HEK293 (cell line): ENCODE measurements around the gene AGFG1.

Experiments
- CTCF ChIA-PET: fragments of 350-600 bp; formaldehyde crosslinking; extraction: SDS; loops from one replicate; lab custom pipeline; 2021; ENCODE audit warnings: antibody characterized with exemption; lab: Yijun Ruan, JAX
- POLR2A ChIA-PET: fragments of 300-600 bp; formaldehyde crosslinking; extraction: SDS; loops from one replicate; lab custom pipeline; 2020; ENCODE audit warnings: antibody characterized with exemption, inconsistent platforms; lab: Yijun Ruan, JAX
- H3K27ac ChIP-seq: fragments of 200-500 bp; sonication (Bioruptor generic); 2 replicates; pipeline ENCODE4 v1.5.1; 2014; ENCODE audit warnings: low read depth, low read length, control low read depth, inconsistent platforms; ENCODE audit errors: extremely low read depth
- H3K36me3 ChIP-seq, 2 experiments: fragments of 200-500 bp in 1 of 2; sonication (Bioruptor generic) in 1 of 2; 1 replicate in 1 of 2; 2 replicates in 1 of 2; pipeline ENCODE4 v1.5.1; 2014 to 2017; ENCODE audit warnings: inconsistent platforms in 2 of 2, low read length in 2 of 2; ENCODE audit not compliant: control insufficient read depth in 2 of 2, insufficient read depth in 1 of 2
- H3K4me1 ChIP-seq: fragments of 200-500 bp; sonication (Bioruptor generic); 2 replicates; pipeline ENCODE4 v1.5.1; 2014; ENCODE audit warnings: mild to moderate bottlenecking, low read length, inconsistent platforms; ENCODE audit not compliant: control insufficient read depth, insufficient read depth
- H3K4me3 ChIP-seq: 2 replicates; pipeline ENCODE4 v1.5.1; 2011; ENCODE audit warnings: low read depth, mild to moderate bottlenecking, control low read depth, low read length, moderate library complexity
- H3K9me3 ChIP-seq: fragments of 200-500 bp; sonication (Bioruptor generic); 2 replicates; pipeline ENCODE4 v1.5.1; 2014; ENCODE audit warnings: low read depth, low read length, inconsistent platforms; ENCODE audit not compliant: control insufficient read depth, insufficient read depth
- EGR2 ChIP-seq: fragments of 450-650 bp; formaldehyde crosslinking; IDR thresholded peaks from 2 replicates; pipeline ENCODE4 v1.5.1; 2016; ENCODE audit warnings: low read depth, missing biosample characterization, missing genetic modification characterization
- FEZF1 ChIP-seq: fragments of 450-650 bp; formaldehyde crosslinking; IDR thresholded peaks from 2 replicates; pipeline ENCODE4 v1.5.1; 2016; ENCODE audit warnings: missing biosample characterization, missing genetic modification characterization
- GLI2 ChIP-seq: fragments of 450-650 bp; formaldehyde crosslinking; IDR thresholded peaks from 2 replicates; pipeline ENCODE4; 2017; ENCODE audit warnings: missing biosample characterization, missing genetic modification characterization, low read depth, borderline replicate concordance
- KLF7 ChIP-seq: fragments of 450-650 bp; formaldehyde crosslinking; IDR thresholded peaks from 2 replicates; pipeline ENCODE4 v1.5.1; 2016; ENCODE audit warnings: missing biosample characterization, missing genetic modification characterization, borderline replicate concordance
- RBAK ChIP-seq: fragments of 450-650 bp; formaldehyde crosslinking; IDR thresholded peaks from 2 replicates; pipeline ENCODE4 v1.5.1; 2016; ENCODE audit warnings: missing biosample characterization, missing genetic modification characterization
- SCRT2 ChIP-seq: fragments of 450-650 bp; formaldehyde crosslinking; IDR thresholded peaks from 2 replicates; pipeline ENCODE4 v1.5.1; 2016; ENCODE audit warnings: missing biosample characterization, missing genetic modification characterization
- SP7 ChIP-seq: fragments of 450-650 bp; formaldehyde crosslinking; IDR thresholded peaks from 2 replicates; pipeline ENCODE4 v1.5.1; 2016; ENCODE audit warnings: missing biosample characterization, missing genetic modification characterization
- ZBTB17 ChIP-seq: fragments of 450-650 bp; formaldehyde crosslinking; IDR thresholded peaks from 2 replicates; pipeline ENCODE4 v1.5.1; 2016; ENCODE audit warnings: missing biosample characterization, missing genetic modification characterization
- ZIC2 ChIP-seq: fragments of 450-650 bp; formaldehyde crosslinking; IDR thresholded peaks from 2 replicates; pipeline ENCODE4 v1.5.1; 2016; ENCODE audit warnings: missing biosample characterization, missing genetic modification characterization
- ZNF138 ChIP-seq: fragments of 450-650 bp; formaldehyde crosslinking; IDR thresholded peaks from 2 replicates; pipeline ENCODE4 v1.5.1; 2016; ENCODE audit warnings: missing biosample characterization, missing genetic modification characterization, borderline replicate concordance
- ZNF146 ChIP-seq: fragments of 450-650 bp; formaldehyde crosslinking; IDR thresholded peaks from 2 replicates; pipeline ENCODE4 v1.5.1; 2016; ENCODE audit warnings: missing biosample characterization, missing genetic modification characterization
- ZNF16 ChIP-seq: fragments of 450-650 bp; formaldehyde crosslinking; IDR thresholded peaks from 2 replicates; pipeline ENCODE4 v1.5.1; 2016; ENCODE audit warnings: low read depth, missing biosample characterization, missing genetic modification characterization
- ZNF221 ChIP-seq: fragments of 450-650 bp; formaldehyde crosslinking; IDR thresholded peaks from 2 replicates; pipeline ENCODE4 v1.5.1; 2017; ENCODE audit warnings: missing biosample characterization, missing genetic modification characterization, borderline replicate concordance
- ZNF274 ChIP-seq, 2 experiments: fragments of 200-500 bp in 1 of 2; fragments of 450-650 bp in 1 of 2; sonication (Bioruptor generic) in 1 of 2; formaldehyde crosslinking in 1 of 2; IDR thresholded peaks; 2 replicates each; pipeline versions ENCODE4 v1.5.1 to v1.6.1; 2014 to 2016; ENCODE audit warnings: borderline replicate concordance in 1 of 2, inconsistent platforms in 1 of 2, low read length in 1 of 2, missing biosample characterization in 1 of 2, missing genetic modification characterization in 1 of 2
- ZNF302 ChIP-seq: fragments of 450-650 bp; formaldehyde crosslinking; IDR thresholded peaks from 2 replicates; pipeline ENCODE4 v1.5.1; 2016; ENCODE audit warnings: missing biosample characterization, missing genetic modification characterization, low read depth
- ZNF354C ChIP-seq: fragments of 450-650 bp; formaldehyde crosslinking; IDR thresholded peaks from 2 replicates; pipeline ENCODE4 v1.5.1; 2016; ENCODE audit warnings: missing biosample characterization, missing genetic modification characterization, low read depth, borderline replicate concordance
- ZNF549 ChIP-seq: fragments of 450-650 bp; IDR thresholded peaks from 2 replicates; pipeline ENCODE4 v1.5.1; 2018; ENCODE audit warnings: missing biosample characterization, missing genetic modification characterization, mild to moderate bottlenecking, inconsistent platforms, moderate library complexity
- ZNF747 ChIP-seq: fragments of 450-650 bp; formaldehyde crosslinking; IDR thresholded peaks from 2 replicates; pipeline ENCODE4 v1.5.1; 2016; ENCODE audit warnings: missing biosample characterization, missing genetic modification characterization
- ZNF830 ChIP-seq: fragments of 450-650 bp; IDR thresholded peaks from 2 replicates; pipeline ENCODE4 v1.5.0; 2018; ENCODE audit warnings: missing biosample characterization, missing genetic modification characterization, low read depth, mild to moderate bottlenecking, moderate library complexity
- TF ChIP-seq, protein P1 (sequence below): fragments of 450-650 bp; formaldehyde crosslinking; IDR thresholded peaks from 2 replicates; pipeline ENCODE4 v1.5.1; 2016; ENCODE audit warnings: missing biosample characterization, missing genetic modification characterization
- TF ChIP-seq, protein P2 (sequence below): fragments of 450-650 bp; formaldehyde crosslinking; IDR thresholded peaks from 2 replicates; pipeline ENCODE4 v1.5.1; 2016; ENCODE audit warnings: missing biosample characterization, missing genetic modification characterization, borderline replicate concordance
- TF ChIP-seq, protein P3 (sequence below): fragments of 450-650 bp; formaldehyde crosslinking; IDR thresholded peaks from 2 replicates; pipeline ENCODE4 v1.5.1; 2016; ENCODE audit warnings: missing biosample characterization, missing genetic modification characterization
- TF ChIP-seq, protein P4 (sequence below): fragments of 450-650 bp; formaldehyde crosslinking; IDR thresholded peaks from 2 replicates; pipeline ENCODE4 v1.5.1; 2017; ENCODE audit warnings: missing biosample characterization, missing genetic modification characterization
- TF ChIP-seq, protein P5 (sequence below): fragments of 450-650 bp; formaldehyde crosslinking; IDR thresholded peaks from 2 replicates; pipeline ENCODE4 v1.5.1; 2016; ENCODE audit warnings: missing biosample characterization, missing genetic modification characterization

AGFG1 gene

DNA sequence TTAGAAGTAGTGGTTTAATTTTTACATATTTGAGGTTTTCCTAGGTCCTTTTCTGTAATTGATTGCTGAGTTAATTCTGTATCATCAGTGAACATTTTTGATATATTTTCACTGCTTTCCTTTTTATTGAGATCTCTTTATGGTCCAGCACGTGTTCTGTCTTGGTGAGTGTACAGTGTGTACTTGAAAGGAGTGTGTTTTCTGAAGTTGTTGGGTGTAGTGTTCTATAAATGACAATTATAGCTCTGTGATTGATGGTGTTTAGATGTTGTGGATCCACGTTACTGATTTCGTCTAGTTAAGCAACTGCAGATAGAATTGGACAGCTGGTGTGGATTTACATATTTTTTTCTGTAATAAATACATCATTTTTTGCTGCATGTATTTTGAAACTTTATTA is 32.7 kb downstream of the AGFG1 start (continued):
- no peak for TF ChIP-seq GLI2 (tag by site-specific recombination)
- TF ChIP-seq, protein P1, sequence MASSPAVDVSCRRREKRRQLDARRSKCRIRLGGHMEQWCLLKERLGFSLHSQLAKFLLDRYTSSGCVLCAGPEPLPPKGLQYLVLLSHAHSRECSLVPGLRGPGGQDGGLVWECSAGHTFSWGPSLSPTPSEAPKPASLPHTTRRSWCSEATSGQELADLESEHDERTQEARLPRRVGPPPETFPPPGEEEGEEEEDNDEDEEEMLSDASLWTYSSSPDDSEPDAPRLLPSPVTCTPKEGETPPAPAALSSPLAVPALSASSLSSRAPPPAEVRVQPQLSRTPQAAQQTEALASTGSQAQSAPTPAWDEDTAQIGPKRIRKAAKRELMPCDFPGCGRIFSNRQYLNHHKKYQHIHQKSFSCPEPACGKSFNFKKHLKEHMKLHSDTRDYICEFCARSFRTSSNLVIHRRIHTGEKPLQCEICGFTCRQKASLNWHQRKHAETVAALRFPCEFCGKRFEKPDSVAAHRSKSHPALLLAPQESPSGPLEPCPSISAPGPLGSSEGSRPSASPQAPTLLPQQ (tag by site-specific recombination), result no peak
- TF ChIP-seq, protein P2, sequence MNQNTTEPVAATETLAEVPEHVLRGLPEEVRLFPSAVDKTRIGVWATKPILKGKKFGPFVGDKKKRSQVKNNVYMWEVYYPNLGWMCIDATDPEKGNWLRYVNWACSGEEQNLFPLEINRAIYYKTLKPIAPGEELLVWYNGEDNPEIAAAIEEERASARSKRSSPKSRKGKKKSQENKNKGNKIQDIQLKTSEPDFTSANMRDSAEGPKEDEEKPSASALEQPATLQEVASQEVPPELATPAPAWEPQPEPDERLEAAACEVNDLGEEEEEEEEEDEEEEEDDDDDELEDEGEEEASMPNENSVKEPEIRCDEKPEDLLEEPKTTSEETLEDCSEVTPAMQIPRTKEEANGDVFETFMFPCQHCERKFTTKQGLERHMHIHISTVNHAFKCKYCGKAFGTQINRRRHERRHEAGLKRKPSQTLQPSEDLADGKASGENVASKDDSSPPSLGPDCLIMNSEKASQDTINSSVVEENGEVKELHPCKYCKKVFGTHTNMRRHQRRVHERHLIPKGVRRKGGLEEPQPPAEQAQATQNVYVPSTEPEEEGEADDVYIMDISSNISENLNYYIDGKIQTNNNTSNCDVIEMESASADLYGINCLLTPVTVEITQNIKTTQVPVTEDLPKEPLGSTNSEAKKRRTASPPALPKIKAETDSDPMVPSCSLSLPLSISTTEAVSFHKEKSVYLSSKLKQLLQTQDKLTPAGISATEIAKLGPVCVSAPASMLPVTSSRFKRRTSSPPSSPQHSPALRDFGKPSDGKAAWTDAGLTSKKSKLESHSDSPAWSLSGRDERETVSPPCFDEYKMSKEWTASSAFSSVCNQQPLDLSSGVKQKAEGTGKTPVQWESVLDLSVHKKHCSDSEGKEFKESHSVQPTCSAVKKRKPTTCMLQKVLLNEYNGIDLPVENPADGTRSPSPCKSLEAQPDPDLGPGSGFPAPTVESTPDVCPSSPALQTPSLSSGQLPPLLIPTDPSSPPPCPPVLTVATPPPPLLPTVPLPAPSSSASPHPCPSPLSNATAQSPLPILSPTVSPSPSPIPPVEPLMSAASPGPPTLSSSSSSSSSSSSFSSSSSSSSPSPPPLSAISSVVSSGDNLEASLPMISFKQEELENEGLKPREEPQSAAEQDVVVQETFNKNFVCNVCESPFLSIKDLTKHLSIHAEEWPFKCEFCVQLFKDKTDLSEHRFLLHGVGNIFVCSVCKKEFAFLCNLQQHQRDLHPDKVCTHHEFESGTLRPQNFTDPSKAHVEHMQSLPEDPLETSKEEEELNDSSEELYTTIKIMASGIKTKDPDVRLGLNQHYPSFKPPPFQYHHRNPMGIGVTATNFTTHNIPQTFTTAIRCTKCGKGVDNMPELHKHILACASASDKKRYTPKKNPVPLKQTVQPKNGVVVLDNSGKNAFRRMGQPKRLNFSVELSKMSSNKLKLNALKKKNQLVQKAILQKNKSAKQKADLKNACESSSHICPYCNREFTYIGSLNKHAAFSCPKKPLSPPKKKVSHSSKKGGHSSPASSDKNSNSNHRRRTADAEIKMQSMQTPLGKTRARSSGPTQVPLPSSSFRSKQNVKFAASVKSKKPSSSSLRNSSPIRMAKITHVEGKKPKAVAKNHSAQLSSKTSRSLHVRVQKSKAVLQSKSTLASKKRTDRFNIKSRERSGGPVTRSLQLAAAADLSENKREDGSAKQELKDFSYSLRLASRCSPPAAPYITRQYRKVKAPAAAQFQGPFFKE (tag by site-specific recombination), result no peak
- TF ChIP-seq KLF7 (tag by site-specific recombination), result no peak
- TF ChIP-seq ZNF747 (tag by site-specific recombination), result no peak
- TF ChIP-seq, protein P3, sequence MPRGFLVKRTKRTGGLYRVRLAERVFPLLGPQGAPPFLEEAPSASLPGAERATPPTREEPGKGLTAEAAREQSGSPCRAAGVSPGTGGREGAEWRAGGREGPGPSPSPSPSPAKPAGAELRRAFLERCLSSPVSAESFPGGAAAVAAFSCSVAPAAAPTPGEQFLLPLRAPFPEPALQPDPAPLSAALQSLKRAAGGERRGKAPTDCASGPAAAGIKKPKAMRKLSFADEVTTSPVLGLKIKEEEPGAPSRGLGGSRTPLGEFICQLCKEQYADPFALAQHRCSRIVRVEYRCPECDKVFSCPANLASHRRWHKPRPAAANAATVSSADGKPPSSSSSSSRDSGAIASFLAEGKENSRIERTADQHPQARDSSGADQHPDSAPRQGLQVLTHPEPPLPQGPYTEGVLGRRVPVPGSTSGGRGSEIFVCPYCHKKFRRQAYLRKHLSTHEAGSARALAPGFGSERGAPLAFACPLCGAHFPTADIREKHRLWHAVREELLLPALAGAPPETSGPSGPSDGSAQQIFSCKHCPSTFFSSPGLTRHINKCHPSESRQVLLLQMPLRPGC (tag by site-specific recombination), result no peak
- TF ChIP-seq ZNF16 (tag by site-specific recombination), result no peak
- TF ChIP-seq, protein P4, sequence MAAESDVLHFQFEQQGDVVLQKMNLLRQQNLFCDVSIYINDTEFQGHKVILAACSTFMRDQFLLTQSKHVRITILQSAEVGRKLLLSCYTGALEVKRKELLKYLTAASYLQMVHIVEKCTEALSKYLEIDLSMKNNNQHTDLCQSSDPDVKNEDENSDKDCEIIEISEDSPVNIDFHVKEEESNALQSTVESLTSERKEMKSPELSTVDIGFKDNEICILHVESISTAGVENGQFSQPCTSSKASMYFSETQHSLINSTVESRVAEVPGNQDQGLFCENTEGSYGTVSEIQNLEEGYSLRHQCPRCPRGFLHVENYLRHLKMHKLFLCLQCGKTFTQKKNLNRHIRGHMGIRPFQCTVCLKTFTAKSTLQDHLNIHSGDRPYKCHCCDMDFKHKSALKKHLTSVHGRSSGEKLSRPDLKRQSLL, result no peak
- no peak for TF ChIP-seq ZNF302 (tag by site-specific recombination)
- TF ChIP-seq ZBTB17 (tag by site-specific recombination), result 0 out of 2 replicates have a peak, but pooled peaks have one; percentile 14
- 0 out of 2 replicates have a peak, but pooled peaks have one; percentile 11 for TF ChIP-seq FEZF1 (tag by site-specific recombination)
- no peak for TF ChIP-seq ZNF830
- no peak for TF ChIP-seq ZNF274 (IDR thresholded peaks at IDR 0.05; ENCODE audit: low read length)
- TF ChIP-seq ZNF274 (tag by site-specific recombination; IDR thresholded peaks at IDR 0.05; ENCODE audit: borderline replicate concordance), result no peak
- TF ChIP-seq SP7 (tag by site-specific recombination), result peak; percentile 39; the same call in 1 of the 2 replicates

DNA sequence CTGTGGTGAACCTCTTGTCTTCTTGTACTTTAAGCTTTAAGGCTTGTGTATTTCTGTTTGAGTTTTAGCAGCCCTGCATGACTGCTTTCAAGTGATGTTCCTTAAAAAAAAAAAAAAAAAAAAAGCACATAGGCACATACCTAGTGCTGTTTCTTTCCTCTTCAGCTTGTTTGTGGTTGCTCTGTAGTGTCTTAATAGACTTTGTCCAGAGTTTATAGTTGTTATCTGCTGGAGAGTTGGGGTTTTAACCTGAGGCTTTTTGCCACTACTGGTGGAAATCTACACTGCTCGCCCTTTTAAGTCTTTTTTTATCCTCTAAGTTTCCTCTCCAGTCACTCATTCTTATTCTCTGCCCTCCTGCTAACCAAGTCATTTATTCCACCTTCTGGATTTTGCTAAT is 34.5 kb downstream of the AGFG1 start:
- H3K36me3 ChIP-seq, result no peaks in the 10 kb centered on the region
- H3K4me1 ChIP-seq, result peaks cover 23% of the 10 kb centered on the region
- H3K9me3 ChIP-seq, result no peaks in the 10 kb centered on the region
- no peak overlapping the region for H3K27ac ChIP-seq
- no peak overlapping the region for H3K4me3 ChIP-seq
- ChIA-PET POLR2A (no interaction called here), CTCF (interaction anchor here (0.5 kb wide), 1 partner anchor 356 kb away, joined by 5 read pairs; no protein-coding TSS in a partner anchor)
- no peak for TF ChIP-seq ZNF146 (tag by site-specific recombination)
- no peak for TF ChIP-seq EGR2 (tag by site-specific recombination)
- no peak for TF ChIP-seq RBAK (tag by site-specific recombination)
- no peak for TF ChIP-seq ZNF549 (tag by site-specific recombination)
- no peak for TF ChIP-seq ZNF138
- no peak for TF ChIP-seq ZIC2 (tag by site-specific recombination)
- no peak for TF ChIP-seq ZNF354C (tag by site-specific recombination)
- TF ChIP-seq, protein P5, sequence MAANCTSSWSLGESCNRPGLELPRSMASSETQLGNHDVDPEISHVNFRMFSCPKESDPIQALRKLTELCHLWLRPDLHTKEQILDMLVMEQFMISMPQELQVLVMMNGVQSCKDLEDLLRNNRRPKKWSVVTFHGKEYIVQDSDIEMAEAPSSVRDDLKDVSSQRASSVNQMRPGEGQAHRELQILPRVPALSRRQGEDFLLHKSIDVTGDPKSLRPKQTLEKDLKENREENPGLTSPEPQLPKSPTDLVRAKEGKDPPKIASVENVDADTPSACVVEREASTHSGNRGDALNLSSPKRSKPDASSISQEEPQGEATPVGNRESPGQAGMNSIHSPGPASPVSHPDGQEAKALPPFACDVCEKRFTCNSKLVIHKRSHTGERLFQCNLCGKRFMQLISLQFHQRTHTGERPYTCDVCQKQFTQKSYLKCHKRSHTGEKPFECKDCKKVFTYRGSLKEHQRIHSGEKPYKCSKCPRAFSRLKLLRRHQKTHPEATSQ, result no peak
- no peak for TF ChIP-seq SCRT2 (tag by site-specific recombination)
- TF ChIP-seq ZNF221 (tag by site-specific recombination), result no peak
- TF ChIP-seq, protein P4, result no peak
